ENCODE data around the gene DEXI.

DEXI gene

GRCh38 chr16:10935226-10935915 is 6.9 kb downstream of the DEXI start:
- no peak overlapping the region for H3K27ac ChIP-seq
- TF ChIP-seq CTCF (IDR thresholded peaks at IDR 0.05) (no peak), ZFX (IDR thresholded peaks at IDR 0.05; ENCODE audit: borderline replicate concordance) (no peak)

GRCh38 chr16:10934325-10935107 is 7.8 kb downstream of the DEXI start:
- TF ChIP-seq ZFX (IDR thresholded peaks at IDR 0.05; ENCODE audit: borderline replicate concordance), result no peak
- no peak for TF ChIP-seq CTCF (IDR thresholded peaks at IDR 0.05)
- H3K27ac ChIP-seq, result no peak overlapping the region

- TF ChIP-seq ZFX (IDR thresholded peaks at IDR 0.05; ENCODE audit: borderline replicate concordance) (no peak), CTCF (IDR thresholded peaks at IDR 0.05) (no peak)
- no peak overlapping the region for H3K27ac ChIP-seq
Observed at GRCh38 chr16:10933865-10934264, 8.4 kb downstream of the DEXI start.

GRCh38 chr16:10932959-10933710 is 9.1 kb downstream of the DEXI start:
- no peak overlapping the region for H3K27ac ChIP-seq
- TF ChIP-seq CTCF (IDR thresholded peaks at IDR 0.05), result no peak
- no peak for TF ChIP-seq ZFX (IDR thresholded peaks at IDR 0.05; ENCODE audit: borderline replicate concordance)

- no peak for TF ChIP-seq ZFX (IDR thresholded peaks at IDR 0.05; ENCODE audit: borderline replicate concordance)
- TF ChIP-seq CTCF (IDR thresholded peaks at IDR 0.05), result no peak
- no peak overlapping the region for H3K27ac ChIP-seq
Observed at GRCh38 chr16:10931977-10932632, 10.2 kb downstream of the DEXI start.

- TF ChIP-seq ZFX (IDR thresholded peaks at IDR 0.05; ENCODE audit: borderline replicate concordance), result no peak
- no peak for TF ChIP-seq CTCF (IDR thresholded peaks at IDR 0.05)
- H3K27ac ChIP-seq, result no peak overlapping the region
Observed at GRCh38 chr16:10931134-10931533, 11.1 kb downstream of the DEXI start.

Measured in 22Rv1 (cell line).